MM.1S (cell line): ENCODE results near the gene IMMP2L.
A peak's percentile ranks its signal among the peaks of the same experiment; 100 is the strongest.
"Not testable (repeated sequence)": the region's sequence is repeated elsewhere in the genome, so short reads cannot be mapped to it uniquely, and the experiment has no call there.

Experiments used
- DNase-seq: peaks from one replicate; pipeline ENCODE4 v3.0.0-alpha.2; 2015
- H2AFZ ChIP-seq: fragments of 300-600 bp; sonication (generic); 2 replicates; pipeline ENCODE4 v1.6.0; 2016; ENCODE audit warnings: antibody characterized with exemption, low read length
- H3F3A ChIP-seq: fragments of 300-600 bp; sonication (generic); 2 replicates; pipeline ENCODE4 v1.6.1; 2016; ENCODE audit warnings: mild to moderate bottlenecking, antibody characterized with exemption, low read length, moderate library complexity, mixed read lengths; ENCODE audit not compliant: insufficient read depth
- H3K27ac ChIP-seq: fragments of 300-600 bp; sonication (generic); 2 replicates; pipeline ENCODE4 v1.5.1; 2016; ENCODE audit warnings: mild to moderate bottlenecking, low read length
- H3K27me3 ChIP-seq: fragments of 300-600 bp; sonication (generic); replicated peaks from 2 replicates; pipeline ENCODE4 v1.6.0; 2016; ENCODE audit warnings: low read length; ENCODE audit not compliant: insufficient read depth
- H3K36me3 ChIP-seq: fragments of 300-600 bp; sonication (generic); replicated peaks from 2 replicates; pipeline ENCODE4 v1.6.1; 2016; ENCODE audit warnings: mild to moderate bottlenecking, low read length, mixed read lengths; ENCODE audit not compliant: insufficient read depth
- H3K4me1 ChIP-seq: fragments of 300-600 bp; sonication (generic); 2 replicates; pipeline ENCODE4 v1.6.1; 2016; ENCODE audit warnings: low read length, mixed read lengths
- H3K4me2 ChIP-seq: fragments of 300-600 bp; sonication (generic); 2 replicates; pipeline ENCODE4 v1.6.0; 2016; ENCODE audit warnings: low read depth, low read length
- H3K4me3 ChIP-seq: fragments of 300-600 bp; sonication (generic); 2 replicates; pipeline ENCODE4 v1.5.1; 2016; ENCODE audit warnings: low read length, mixed read lengths
- H3K79me2 ChIP-seq: fragments of 300-600 bp; sonication (generic); 2 replicates; pipeline ENCODE4 v1.6.1; 2016; ENCODE audit warnings: mixed run types, low read length, mixed read lengths
- H3K9ac ChIP-seq: fragments of 300-600 bp; sonication (generic); 2 replicates; pipeline ENCODE4 v1.6.1; 2016; ENCODE audit warnings: low read length, mixed read lengths
- H3K9me2 ChIP-seq: fragments of 300-600 bp; sonication (generic); replicated peaks from 2 replicates; pipeline ENCODE4 v1.6.1; 2016; ENCODE audit warnings: mild to moderate bottlenecking, low read length, mixed read lengths; ENCODE audit not compliant: insufficient read depth
- H3K9me3 ChIP-seq: fragments of 300-600 bp; sonication (generic); replicated peaks from 2 replicates; pipeline ENCODE4 v1.6.1; 2016; ENCODE audit warnings: mild to moderate bottlenecking, low read length, mixed read lengths; ENCODE audit not compliant: insufficient read depth
- H4K20me1 ChIP-seq: fragments of 300-600 bp; sonication (generic); 2 replicates; pipeline ENCODE4 v1.6.1; 2016; ENCODE audit warnings: mild to moderate bottlenecking, low read length, moderate library complexity, mixed read lengths; ENCODE audit not compliant: insufficient read depth
- CTCF ChIP-seq: fragments of 300-600 bp; sonication (generic); IDR thresholded peaks from 2 replicates; pipeline ENCODE4 v1.5.1; 2016; ENCODE audit warnings: antibody characterized with exemption, low read length, mixed read lengths
- EZH2 ChIP-seq: fragments of 300-600 bp; sonication (generic); optimal IDR thresholded peaks from 2 replicates; pipeline ENCODE3; 2017; ENCODE audit warnings: low read depth, mild to moderate bottlenecking, antibody characterized with exemption, low read length, mixed read lengths
- EZH2phosphoT487 ChIP-seq: fragments of 300-600 bp; sonication (generic); IDR thresholded peaks from 2 replicates; pipeline ENCODE4 v1.6.1; 2018; ENCODE audit warnings: antibody characterized with exemption, low read length

The IMMP2L gene

DNA sequence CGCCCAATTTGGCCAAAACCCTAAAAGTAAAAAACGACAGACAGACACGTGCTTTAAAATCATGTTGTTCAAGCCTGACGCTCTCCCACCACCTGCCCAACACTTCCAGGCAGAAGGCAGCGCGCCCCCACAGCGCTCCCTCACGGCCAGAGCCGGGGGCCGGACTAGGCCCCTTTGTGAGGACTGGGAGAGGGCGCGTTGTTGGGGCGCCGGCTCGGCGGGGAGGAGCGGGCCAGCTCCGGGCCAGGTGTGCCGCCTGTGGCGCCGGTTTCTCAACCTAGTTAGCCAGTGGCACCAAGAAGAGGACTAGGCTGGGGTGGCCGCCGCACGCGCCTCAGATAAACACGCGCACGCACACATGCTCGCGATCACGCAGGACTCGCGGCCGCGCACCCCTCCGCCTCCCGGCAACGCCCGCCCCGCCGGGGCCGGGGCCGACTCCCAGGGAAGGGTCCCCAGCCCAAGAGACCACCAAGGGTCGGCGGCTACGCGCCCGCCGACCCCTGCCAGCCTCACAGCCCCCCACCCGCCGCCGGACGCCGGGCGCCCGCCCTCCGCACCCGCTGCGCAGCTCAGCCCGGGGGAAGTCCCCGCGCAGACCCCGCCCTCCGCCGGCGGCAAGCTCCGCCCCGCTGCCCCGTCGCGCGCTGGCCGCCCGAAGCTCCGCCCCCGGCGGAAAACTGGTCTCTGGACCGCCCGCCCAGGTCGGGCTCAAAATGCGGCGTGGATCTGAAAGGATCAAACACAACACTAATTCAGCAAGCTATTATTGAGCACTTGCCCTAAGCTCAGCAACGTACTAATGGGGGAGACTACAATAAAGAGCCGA lies at the start of gene IMMP2L:
Gene IMMP2L (minus strand): TSS at position 589 of the 829 bp plus-strand sequence.
- no peaks in the 10 kb centered on the region for H3K9me3 ChIP-seq
- no peak within 1 kb of the TSS for H3K27ac ChIP-seq
- no peaks in the 10 kb centered on the region for H3K9me2 ChIP-seq
- H3K36me3 ChIP-seq = no peaks in the 10 kb centered on the region
- peak; percentile 95 for DNase-seq
- peak within 1 kb of the TSS; percentile 78 for H2AFZ ChIP-seq
- H3K9ac ChIP-seq = peak within 1 kb of the TSS; percentile 61
- H3F3A ChIP-seq = peaks cover 18% of the 10 kb centered on the region
- H3K4me3 ChIP-seq = peak within 1 kb of the TSS; percentile 71
- TF ChIP-seq CTCF (peak; percentile 46), EZH2phosphoT487 (no peak), EZH2 (no peak)
- peak within 1 kb of the TSS; percentile 86 for H3K4me2 ChIP-seq
- H3K79me2 ChIP-seq = no peaks in the 10 kb centered on the region
- H3K4me1 ChIP-seq = peaks cover 31% of the 10 kb centered on the region
- no peaks in the 10 kb centered on the region for H4K20me1 ChIP-seq
- peaks cover 15% of the 10 kb centered on the region; the same call in 1 of the 2 replicates for H3K27me3 ChIP-seq

DNA sequence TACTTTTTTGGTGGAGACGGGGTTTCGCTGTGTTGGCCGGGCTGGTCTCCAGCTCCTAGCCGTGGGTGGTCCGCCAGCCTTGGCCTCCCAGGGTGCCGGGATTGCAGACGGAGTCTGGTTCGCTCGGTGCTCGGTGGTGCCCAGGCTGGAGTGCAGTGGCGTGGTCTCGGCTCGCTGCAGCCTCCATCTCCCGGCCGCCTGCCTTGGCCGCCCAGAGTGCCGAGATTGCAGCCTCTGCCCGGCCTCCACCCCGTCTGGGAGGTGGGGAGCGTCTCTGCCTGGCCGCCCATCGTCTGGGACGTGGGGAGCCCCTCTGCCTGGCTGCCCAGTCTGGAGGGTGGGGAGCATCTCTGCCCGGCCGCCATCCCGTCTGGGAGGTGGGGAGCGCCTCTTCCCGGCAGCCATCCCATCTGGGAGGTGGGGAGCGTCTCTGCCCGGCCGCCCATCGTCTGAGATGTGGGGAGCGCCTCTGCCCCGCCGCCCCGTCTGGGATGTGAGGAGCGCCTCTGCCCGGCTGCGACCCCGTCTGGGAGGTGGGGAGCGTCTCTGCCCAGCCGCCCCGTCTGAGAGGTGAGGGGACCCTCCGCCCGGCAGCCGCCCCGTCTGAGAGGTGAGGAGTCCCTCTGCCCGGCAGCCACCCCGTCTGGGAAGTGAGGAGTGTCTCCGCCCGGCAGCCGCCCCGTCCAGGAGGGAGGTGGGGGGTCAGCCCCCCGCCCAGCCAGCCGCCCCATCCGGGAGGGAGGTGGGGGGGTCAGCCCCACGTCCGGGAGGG lies 47.4 kb upstream of the IMMP2L start:
- H3K36me3 ChIP-seq, H3F3A ChIP-seq, H3K9me3 ChIP-seq, H4K20me1 ChIP-seq, H3K79me2 ChIP-seq, H3K27me3 ChIP-seq, H3K4me1 ChIP-seq, H2AFZ ChIP-seq, H3K27ac ChIP-seq, DNase-seq, H3K4me2 ChIP-seq, H3K9ac ChIP-seq, H3K4me3 ChIP-seq, H3K9me2 ChIP-seq: not testable (repeated sequence)

DNA sequence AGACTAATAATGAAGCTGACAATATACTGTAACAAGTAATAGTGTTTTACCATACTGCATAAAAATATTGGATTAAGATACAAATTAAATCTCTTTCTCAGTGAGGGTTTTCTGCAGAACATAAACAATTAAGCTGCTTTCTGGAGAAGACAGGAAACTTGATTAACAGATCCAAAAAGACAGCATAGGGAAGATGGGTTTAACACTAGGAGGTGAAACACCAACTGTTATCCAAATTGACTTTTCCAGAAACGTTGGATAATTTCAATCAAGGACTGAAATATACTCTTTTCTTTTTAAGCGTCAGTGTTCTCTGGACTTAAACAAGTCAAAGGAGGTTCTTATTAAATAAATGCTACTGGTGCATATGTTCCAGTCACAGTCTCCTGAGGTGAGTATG lies 45.3 kb upstream of the IMMP2L start:
- H2AFZ ChIP-seq = no peak overlapping the region
- no peaks in the 10 kb centered on the region for H3K36me3 ChIP-seq
- no peaks in the 10 kb centered on the region for H4K20me1 ChIP-seq
- no peaks in the 10 kb centered on the region for H3K9me2 ChIP-seq
- no peak overlapping the region for H3K4me2 ChIP-seq
- no peaks in the 10 kb centered on the region for H3K27me3 ChIP-seq
- H3K4me1 ChIP-seq = no peaks in the 10 kb centered on the region
- H3F3A ChIP-seq = no peaks in the 10 kb centered on the region
- no peaks in the 10 kb centered on the region for H3K79me2 ChIP-seq
- TF ChIP-seq EZH2 (no peak), EZH2phosphoT487 (no peak), CTCF (no peak)
- no peak overlapping the region for H3K9ac ChIP-seq
- no peak overlapping the region for H3K4me3 ChIP-seq
- DNase-seq = no peak
- H3K9me3 ChIP-seq = no peaks in the 10 kb centered on the region
- H3K27ac ChIP-seq = no peak overlapping the region
